Measurements from ENCODE around the gene FDXR.
A peak's percentile ranks its signal among the peaks of the same experiment; 100 is the strongest.
"Not testable (repeated sequence)": the region's sequence is repeated elsewhere in the genome, so short reads cannot be mapped to it uniquely, and the experiment has no call there.

FDXR gene

DNA sequence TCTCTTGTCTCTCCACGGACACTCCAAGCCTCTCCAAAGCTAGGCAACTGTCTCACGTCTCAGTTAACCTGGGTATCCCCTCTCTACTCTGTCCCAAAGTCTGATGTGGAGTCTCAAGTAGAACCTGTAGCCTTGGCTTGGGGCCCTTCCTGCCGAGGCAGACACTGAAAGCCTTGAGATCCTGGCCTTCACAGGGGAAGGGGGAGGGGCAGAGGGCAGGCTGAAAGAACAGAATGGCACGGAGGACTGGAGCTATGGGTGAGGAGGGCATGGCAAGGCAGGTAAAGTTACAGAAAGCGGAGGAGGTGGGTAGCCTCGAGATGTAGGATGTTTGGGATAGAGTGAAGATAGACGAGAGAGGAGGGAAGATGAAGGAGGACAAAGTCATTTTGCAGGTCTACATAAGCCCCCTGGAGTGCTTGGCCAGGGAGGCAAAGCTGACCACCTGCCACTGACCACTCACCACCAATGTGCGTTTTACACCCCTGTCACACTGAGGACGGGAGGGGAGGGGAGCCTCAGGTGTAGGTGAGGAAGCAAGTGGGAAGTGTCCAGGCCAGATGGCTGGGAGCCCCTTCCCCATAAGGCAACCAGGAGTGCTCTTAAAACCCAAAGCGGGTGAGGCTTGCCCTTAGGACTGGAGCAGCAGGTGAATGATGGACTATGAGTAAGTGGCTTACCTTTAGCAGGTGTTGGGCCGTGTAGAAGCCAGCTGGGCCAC is 1.3 kb downstream of the FDXR start:
- FAIRE-seq = no peak

DNA sequence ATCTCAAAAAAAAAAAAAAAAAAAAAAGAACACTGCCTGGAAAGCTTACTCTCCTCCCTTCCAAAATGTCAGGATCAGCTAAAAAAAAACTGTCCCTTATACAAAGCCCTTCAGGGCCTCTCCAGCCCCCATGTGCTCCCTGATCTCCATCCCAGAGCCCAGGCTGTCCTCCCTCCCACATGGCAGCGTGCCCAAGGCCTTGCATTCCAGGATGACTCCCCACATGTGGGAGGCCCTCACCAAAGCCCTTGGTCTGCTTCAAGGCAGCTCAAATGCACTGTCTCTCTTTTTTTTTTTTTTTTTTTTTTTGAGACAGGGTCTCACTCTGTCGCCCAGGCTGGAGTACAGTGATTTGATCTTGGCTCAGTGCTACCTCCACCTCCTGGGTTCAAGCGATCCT is 2.3 kb downstream of the FDXR start:
- FAIRE-seq = no peak

DNA sequence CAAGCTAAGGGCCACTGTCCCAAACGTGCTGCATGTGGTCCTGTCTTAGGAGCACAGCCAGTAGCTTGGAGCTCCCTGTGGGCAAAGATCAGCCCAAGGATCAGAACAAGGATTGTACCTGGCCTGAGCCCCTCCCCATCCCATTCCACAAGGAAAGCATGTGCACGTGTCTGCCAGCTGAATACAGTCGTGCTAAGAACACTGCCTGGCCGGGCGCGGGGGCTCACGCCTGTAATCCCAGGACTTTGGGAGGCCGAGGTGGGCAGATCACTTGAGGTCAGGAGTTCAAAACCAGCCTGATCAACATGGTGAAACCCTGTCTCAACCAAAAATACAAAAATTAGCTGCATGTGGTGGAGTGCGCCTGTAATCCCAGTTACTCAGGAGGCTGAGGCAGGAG is 2.8 kb downstream of the FDXR start:
- FAIRE-seq = not testable (repeated sequence)

- no peak for FAIRE-seq
Observed at GRCh38 chr17:74868908-74869255, 3.9 kb downstream of the FDXR start.

DNA sequence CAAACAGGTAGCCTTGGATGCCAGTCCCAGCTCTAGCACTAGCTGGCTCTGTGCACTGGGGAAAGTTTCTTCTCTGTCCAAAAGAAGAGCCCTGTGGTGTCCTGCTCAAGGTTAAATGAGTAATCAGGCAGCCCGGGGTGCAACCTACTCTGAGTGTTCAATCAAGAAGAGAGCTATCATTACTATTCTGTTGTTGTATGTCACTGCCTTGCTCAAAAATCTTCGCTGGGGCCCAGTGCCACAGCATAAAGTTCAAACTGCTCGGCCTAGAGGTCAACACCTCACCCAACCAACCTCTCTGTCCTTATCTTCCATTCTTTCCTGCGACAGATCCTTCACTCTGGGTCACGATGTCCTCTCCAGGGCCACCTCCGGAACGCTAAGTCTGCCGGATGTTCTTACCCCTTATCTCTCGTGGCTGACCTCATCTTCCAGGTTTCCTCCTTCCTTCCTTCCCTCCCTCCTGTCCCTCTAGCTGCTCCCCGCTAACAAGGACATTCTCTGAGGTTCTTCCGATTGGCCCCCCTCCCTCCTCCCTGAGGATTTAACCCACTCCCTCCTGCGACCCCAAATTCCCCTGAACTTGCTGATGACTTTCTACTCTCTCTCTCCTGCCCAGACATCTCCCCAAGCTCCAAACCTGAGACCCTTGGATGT is 4.4 kb downstream of the FDXR start:
- FAIRE-seq = no peak

- no peak for FAIRE-seq
Observed at GRCh38 chr17:74866198-74866835, 6.5 kb downstream of the FDXR start.

- FAIRE-seq = no peak
Observed at GRCh38 chr17:74865504-74866197, 7.1 kb downstream of the FDXR start.

- FAIRE-seq = peak; percentile 88
Observed at GRCh38 chr17:74864866-74865395, 7.9 kb downstream of the FDXR start.

- FAIRE-seq = no peak
Observed at GRCh38 chr17:74864297-74864865, 8.4 kb downstream of the FDXR start.

DNA sequence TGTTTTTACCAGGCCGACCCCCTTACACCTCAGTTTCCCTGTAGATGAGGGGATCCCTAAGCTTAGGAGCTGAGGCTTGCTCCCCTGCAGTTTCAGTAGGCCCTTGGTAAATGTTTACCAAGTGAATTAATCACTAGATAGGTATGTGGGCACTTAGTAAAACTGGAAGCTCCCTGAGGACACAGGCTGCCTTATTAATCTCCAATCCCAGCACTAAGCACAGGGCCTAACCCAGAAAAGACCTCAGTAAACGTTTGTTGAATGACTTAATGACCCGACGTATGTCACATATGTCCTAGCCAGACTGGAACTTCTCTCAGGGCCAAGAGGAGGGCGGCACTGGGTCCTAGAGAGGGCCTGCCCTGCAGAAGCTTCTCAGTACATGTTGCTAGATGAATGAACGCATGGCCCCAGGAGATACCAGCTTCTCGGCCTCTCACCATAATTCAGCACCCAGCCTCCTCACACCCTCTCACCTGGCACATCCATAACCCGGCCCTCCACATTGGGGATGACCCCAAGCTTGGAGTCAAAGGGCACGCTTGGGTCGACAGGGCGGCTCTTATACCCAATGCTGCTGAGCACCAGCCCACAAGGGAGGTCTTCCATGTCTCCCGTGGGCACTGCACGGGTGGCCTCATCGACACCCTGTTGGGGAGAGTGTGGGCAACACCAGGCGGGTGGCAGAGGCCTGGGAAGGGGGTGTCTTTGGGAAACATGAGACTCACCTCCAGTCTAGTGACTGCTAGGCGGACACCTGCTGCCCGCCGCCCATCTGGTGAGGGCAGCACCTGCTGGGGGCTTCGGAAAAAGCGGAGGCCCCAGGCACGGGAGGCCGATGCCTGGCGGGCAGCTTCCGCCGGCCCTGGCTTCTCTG is 9.1 kb downstream of the FDXR start:
- no peak for FAIRE-seq

DNA sequence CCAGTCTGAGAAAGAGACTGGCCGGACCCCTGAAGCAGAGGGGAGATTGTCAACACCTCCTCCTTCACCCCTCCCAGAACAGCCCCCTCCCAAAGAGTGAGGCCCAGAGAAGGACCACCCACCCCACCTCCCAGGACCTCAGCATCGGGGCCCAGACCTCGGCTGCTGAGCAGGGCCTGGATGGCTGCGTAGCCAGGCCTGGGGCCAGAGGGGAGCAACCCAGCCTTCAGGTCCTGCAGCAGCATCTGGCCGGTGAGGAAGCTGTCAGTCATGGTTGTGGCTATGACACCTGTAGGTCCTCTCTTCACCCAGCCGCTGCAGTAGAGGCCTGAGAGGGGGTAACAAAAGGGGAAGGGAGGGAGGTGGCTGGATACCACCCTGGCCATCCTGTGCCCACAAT is 9.9 kb downstream of the FDXR start:
- FAIRE-seq = no peak

DNA sequence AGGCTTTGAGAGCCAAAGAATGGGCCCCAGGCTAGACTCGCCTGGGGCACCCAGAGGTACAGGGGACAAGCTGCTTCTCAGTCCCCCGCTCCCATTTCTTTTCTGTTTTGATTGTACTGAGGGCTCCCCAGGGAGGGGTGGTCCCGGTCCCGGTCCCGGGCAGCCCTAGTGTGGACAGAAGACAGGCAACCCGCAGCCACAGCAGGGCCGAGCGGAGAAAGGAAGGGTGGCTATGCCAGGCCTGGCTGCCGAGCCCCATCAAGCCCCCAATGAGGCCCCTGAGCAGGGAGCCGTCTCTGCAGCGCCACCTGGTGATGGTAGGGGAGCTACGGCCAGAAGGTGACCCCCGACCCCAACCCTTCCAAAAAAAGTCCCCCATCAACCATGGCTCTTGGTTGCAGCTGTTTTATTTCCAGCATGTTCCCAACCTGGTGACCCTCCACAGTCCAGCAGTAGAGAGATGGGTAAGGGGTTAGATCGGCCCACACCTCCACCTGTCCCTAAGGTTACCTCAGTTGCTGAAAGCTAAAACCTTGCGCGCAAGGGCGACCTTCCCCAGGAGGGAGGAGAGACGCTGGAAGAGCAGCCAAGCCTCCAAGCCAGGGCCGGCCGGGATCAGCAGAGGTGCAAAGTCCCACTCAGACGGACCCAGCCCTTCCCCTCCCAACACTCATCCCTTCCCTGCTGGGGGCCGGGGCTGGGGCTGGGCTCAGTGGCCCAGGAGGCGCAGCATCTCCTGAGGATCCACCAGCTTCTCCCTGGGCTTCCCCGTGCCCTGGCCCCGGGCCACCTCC is 10.5 kb downstream of the FDXR start:
- no peak for FAIRE-seq

GRCh38 chr17:74861662-74862107 is 11.1 kb downstream of the FDXR start:
- FAIRE-seq = no peak

DNA sequence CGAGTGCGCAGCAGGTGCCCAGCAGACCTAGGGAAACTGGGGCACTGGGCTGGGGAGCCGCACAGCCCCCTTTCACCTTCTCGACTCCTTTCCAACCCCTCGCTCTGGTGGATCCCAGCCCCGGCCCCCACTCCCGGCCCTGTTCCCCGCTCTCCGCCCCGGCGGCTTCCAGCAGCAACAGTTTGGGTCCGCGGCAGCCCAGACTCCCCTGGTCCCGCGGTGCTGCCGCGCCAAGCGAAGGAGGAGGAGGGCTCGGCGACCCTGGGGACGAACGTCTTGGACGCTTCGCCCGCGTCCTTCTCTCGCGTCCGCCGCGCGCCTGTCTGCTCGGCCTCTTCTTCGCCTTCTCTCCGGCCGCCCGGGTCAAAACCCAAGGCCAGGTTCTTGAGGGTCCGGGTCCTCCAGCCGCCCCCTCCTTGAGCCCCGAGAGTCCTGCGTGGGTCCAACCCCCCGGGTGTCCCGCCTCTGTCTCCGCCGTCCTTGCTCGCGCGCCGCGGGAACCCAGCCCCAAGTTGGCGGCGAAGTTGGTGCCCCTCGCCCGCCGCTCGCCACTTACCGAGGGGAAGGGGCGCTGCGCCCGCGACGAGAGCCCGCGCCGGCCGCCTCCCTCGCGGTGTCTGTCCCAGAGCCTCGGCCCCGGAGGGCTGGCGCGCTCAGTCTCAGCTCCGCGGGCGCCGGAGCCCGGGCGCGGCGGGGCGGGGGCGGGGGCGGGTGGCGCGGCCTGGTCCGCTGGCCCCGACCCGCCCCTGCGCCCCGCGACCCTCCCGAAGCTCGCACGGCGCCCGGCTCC is 11.7 kb downstream of the FDXR start:
- FAIRE-seq = no peak

DNA sequence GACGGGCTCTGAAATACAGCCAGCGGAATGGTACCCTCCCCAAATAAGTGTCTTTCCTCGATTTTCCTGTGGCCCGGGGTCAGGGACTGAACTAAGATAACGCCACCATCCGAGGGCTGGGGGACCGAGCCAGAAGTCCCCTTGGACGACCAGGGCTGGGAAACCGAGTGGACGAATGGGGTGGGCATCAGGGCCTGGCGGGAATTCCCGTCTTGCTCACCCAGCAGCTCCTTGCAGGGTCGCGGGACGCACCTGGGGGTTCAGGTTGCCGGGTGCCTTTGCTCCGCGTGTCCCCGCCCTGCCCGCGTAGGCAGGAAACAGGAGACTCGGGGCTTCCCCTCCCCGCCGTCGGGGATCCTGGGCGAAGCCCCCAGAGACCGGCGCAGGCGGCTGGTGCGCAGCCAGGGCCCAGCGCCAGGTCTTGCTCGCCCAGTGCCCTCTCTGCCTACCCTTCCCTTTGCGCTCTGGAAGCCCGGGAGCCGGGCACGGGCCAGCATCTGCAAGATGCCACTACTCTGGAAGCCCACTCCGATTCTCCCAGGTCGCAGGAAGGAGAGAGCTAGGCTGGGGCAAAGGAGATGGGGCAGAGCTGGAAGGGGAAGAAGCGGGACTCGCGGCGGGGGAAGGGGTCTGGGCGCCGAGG is 12.4 kb downstream of the FDXR start:
- FAIRE-seq = no peak

- FAIRE-seq = no peak
Observed at GRCh38 chr17:74859459-74860228, 13.2 kb downstream of the FDXR start, which contains the start of gene GRIN2C. TSS of gene GRIN2C (minus strand) at chr17:74859885. CDS start at chr17:74855092, 4,793 bp downstream.

DNA sequence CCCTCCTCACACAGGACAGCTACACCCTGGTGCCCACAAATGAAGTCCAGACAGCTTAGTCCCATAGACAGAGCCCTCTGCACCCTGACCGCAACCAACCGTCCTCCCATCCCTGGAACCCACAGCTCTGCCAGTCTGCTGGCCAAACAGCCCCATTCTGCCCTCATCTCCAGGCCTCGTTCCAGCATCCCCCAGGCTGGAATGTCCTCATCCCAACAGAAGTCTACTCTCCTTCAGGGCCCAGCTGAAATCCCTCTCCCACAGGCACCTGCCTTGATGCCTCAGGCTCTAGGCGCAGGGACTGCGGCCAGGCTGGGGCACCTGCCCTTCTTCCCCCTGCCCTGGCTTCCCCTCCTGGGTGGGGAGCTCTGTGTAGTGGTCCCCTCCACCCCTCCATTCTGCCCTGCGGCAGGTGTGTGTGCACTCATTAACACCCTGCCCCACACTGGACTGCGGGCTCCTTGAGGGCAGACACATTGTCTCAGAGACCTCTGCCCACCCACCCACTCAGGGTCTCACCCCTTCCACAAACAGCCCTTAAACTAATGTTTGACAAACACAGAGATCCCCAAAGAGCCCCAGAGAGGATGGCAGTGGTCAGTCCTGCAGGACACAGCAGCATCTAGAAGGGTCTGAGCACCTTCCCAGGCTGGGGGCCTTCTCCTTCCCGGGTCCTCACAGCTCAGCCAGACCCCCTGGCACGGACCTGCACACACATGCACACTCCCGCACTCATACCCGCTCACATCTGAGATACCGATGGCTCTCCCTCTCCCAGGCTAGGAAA is 13.9 kb downstream of the FDXR start:
- FAIRE-seq = no peak

- no peak for FAIRE-seq
Observed at GRCh38 chr17:74857191-74857590, 15.6 kb downstream of the FDXR start.

Measured in G401.6 (cell line).